Measurements from ENCODE around the gene RTN1. TPM values are rescaled to one million over a fixed set of nuclear protein-coding genes. Genes with fewer than 3 reads are reported as not detected.

RTN1 gene
- total RNA-seq, 1 donor from 2014 or later: 11.1 TPM

DNA sequence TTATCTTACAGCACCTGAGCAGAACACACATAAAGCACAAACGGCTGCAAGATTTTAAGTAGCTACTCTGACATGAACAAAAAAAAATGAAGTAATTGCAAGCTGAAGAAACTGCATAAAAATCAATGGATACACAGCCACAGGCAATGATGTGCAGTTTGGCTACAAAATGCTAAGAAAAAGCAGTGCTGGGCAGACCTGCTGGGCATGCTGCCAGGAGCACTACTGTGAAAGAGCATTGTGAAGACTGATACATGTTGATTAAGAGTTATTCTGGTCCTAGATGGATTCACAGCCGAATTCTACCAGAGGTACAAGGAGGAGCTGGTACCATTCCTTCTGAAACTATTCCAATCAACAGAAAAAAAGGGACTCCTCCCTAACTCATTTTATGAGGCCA, 20.1 kb upstream of the RTN1 start:
- TF ChIP-seq CTCF (conservative IDR thresholded peaks at IDR 0.05): no peak
- H3K27ac Mint-ChIP-seq: no peak overlapping the region
- no peaks in the 10 kb centered on the region for H3K9me3 Mint-ChIP-seq
- H3K27me3 Mint-ChIP-seq: peaks cover 16% of the 10 kb centered on the region
- no peaks in the 10 kb centered on the region for H3K36me3 Mint-ChIP-seq
- DNase-seq (ENCODE audit: extremely low spot score, unreplicated experiment): no peak
- no peak overlapping the region for H3K4me3 Mint-ChIP-seq
- H3K4me1 Mint-ChIP-seq (ENCODE audit: unreplicated experiment): no peaks in the 10 kb centered on the region

- Mint-ChIP-seq H3K9me3 (no peaks in the 10 kb centered on the region), H3K4me3 (no peak overlapping the region), H3K36me3 (no peaks in the 10 kb centered on the region), H3K4me1 (ENCODE audit: unreplicated experiment) (no peaks in the 10 kb centered on the region), H3K27me3 (peaks cover 31% of the 10 kb centered on the region), H3K27ac (no peak overlapping the region)
- TF ChIP-seq CTCF (conservative IDR thresholded peaks at IDR 0.05): peak; percentile 73
- DNase-seq (ENCODE audit: extremely low spot score, unreplicated experiment): no peak
Observed at GRCh38 chr14:59882957-59883356, 12.4 kb upstream of the RTN1 start.

DNA sequence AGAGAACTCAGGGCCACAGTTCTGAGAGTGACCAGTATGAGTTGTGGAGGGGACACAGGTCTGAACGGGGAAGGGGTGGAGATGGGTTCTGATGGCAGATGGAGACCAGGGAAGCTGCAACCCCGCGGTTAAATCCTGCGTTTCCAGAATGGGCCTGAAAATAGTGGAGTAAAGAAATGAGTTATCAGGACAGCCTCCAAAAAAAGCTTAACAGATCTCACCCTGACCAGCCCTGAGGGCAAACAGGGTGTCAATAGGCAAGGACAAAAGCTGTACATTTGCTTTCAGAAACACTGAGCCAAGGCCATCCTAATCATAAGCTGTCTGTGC, 555 bp upstream of the RTN1 start:
- TF ChIP-seq CTCF (conservative IDR thresholded peaks at IDR 0.05): no peak
- no peak for DNase-seq (ENCODE audit: extremely low spot score, unreplicated experiment)
- Mint-ChIP-seq H3K4me3 (peak overlapping the region; percentile 95), H3K9me3 (no peaks in the 10 kb centered on the region), H3K36me3 (no peaks in the 10 kb centered on the region), H3K27me3 (peaks cover 95% of the 10 kb centered on the region), H3K4me1 (ENCODE audit: unreplicated experiment) (peaks cover 6% of the 10 kb centered on the region), H3K27ac (peak overlapping the region; percentile 36)

GRCh38 chr14:59869381-59870255, 958 bp downstream of the RTN1 start:
- H3K9me3 Mint-ChIP-seq: no peaks in the 10 kb centered on the region
- DNase-seq (ENCODE audit: extremely low spot score, unreplicated experiment): no peak
- no peak for TF ChIP-seq CTCF (conservative IDR thresholded peaks at IDR 0.05)
- H3K27ac Mint-ChIP-seq: no peak overlapping the region
- peak overlapping the region; percentile 84 for H3K4me3 Mint-ChIP-seq
- no peaks in the 10 kb centered on the region for H3K36me3 Mint-ChIP-seq
- peaks cover 96% of the 10 kb centered on the region for H3K27me3 Mint-ChIP-seq
- peaks cover 6% of the 10 kb centered on the region for H3K4me1 Mint-ChIP-seq (ENCODE audit: unreplicated experiment)

DNA sequence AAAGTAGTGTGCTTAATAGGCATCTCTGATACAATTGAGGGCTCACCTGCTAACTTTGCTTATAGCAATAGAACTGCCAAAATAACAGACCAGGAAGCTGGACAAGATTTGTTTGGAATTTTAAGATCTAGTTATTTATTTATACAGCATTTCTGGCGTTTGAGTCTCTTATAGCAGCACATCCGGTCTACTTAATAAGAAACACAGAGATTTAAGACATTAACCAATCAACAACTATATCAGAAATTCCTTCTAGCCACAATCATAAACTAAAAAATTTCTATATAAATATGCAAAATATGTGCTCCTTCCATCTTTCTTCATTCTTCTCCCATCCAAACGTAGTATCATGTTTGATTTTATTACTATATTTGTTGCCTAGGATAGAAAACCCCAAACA, 2.6 kb downstream of the RTN1 start:
- TF ChIP-seq CTCF (conservative IDR thresholded peaks at IDR 0.05): no peak
- no peak overlapping the region for H3K4me3 Mint-ChIP-seq
- DNase-seq (ENCODE audit: extremely low spot score, unreplicated experiment): no peak
- H3K9me3 Mint-ChIP-seq: no peaks in the 10 kb centered on the region
- H3K27me3 Mint-ChIP-seq: peaks cover 80% of the 10 kb centered on the region
- H3K4me1 Mint-ChIP-seq (ENCODE audit: unreplicated experiment): peaks cover 6% of the 10 kb centered on the region
- H3K27ac Mint-ChIP-seq: no peak overlapping the region
- H3K36me3 Mint-ChIP-seq: no peaks in the 10 kb centered on the region

All from type B pancreatic cell (in vitro differentiated cells).